Body of pancreas (tissue), 4 donors: Measurements from ENCODE around the gene KIF1A. TPM values are rescaled to one million over a fixed set of nuclear protein-coding genes. Genes with fewer than 3 reads are reported as not detected.

Experiments
- ATAC-seq: fragments of 150-250 bp; one replicate; pipeline ENCODE4 v1.9.1; 2016
- DNase-seq, 4 donors: peaks; one replicate each; pipeline ENCODE4 v3.0.0-alpha.2; 2019
- H3K27ac ChIP-seq, 4 donors: fragments of 200-600 bp; sonication (generic); 1 replicate in 3 of 4; 2 replicates in 1 of 4; pipeline versions ENCODE4 v1.5.1 to v1.6.1; 2016 to 2019; ENCODE audit warnings: mild to moderate bottlenecking in 1 of 4, mixed read lengths in 1 of 4, moderate library complexity in 1 of 4
- H3K27me3 ChIP-seq, 2 donors: fragments of 200-600 bp; sonication (generic); one replicate each; pipeline ENCODE4 v1.6.0; 2016; ENCODE audit warnings: mild to moderate bottlenecking in 1 of 2
- H3K36me3 ChIP-seq, 2 donors: fragments of 200-600 bp; sonication (generic); replicated peaks in 1 of 2; 2 replicates each; pipeline ENCODE4 v1.5.1; 2016; ENCODE audit warnings: low read depth in 2 of 2; ENCODE audit not compliant: insufficient read depth in 1 of 2
- H3K4me1 ChIP-seq: fragments of 200-600 bp; sonication (generic); one replicate; pipeline ENCODE4 v1.6.0; 2016
- H3K4me3 ChIP-seq, 2 donors: fragments of 200-600 bp; sonication (generic); 1 replicate in 1 of 2; 2 replicates in 1 of 2; pipeline ENCODE4 v1.5.1; 2016 to 2019
- H3K9me3 ChIP-seq, 3 donors: fragments of 200-600 bp; sonication (generic); 1 replicate in 2 of 3; 2 replicates in 1 of 3; pipeline ENCODE4 v1.5.1; 2016
- CTCF ChIP-seq, 7 experiments: fragments of 450-650 bp in 4 of 7; fragments of 200-600 bp in 3 of 7; sonication (generic) in 3 of 7; IDR thresholded peaks; one replicate each; pipeline ENCODE4 v1.5.1; 2016 to 2019; ENCODE audit warnings: antibody characterized with exemption in 7 of 7
- POLR2A ChIP-seq, 3 donors: fragments of 450-650 bp; IDR thresholded peaks; one replicate each; pipeline ENCODE4 v1.6.1; 2016; ENCODE audit warnings: antibody characterized with exemption in 3 of 3, mild to moderate bottlenecking in 2 of 3
- WGBS, 2 donors: methylation state at CpG; one replicate each; pipeline ENCODE4 v1.1.5; 2017; 5-methylcytosine and 5-hydroxymethylcytosine counted together
- intact Hi-C: fragments of 100-400 bp; cut with DNase I; formaldehyde crosslinking; loops from one replicate; pipeline ENCODE4 v1.15.1; 2023
- total RNA-seq, 2 donors: library from RNA; depleted of rRNA; stranded (reverse); fragments of >200 nt; gene quantifications; one replicate each; pipeline ENCODE4 v1.1.0, GENCODE V29; 2016

The KIF1A gene
- total RNA-seq, 2 donors from 2014 or later = 51.9 to 79.1 TPM

- no peak overlapping the region for H3K27ac ChIP-seq
- H3K36me3 ChIP-seq = no peaks in the 10 kb centered on the region
- ATAC-seq (no peak), DNase-seq (no peak)
- no peak overlapping the region for H3K4me3 ChIP-seq
- peaks cover 4% of the 10 kb centered on the region for H3K4me1 ChIP-seq
- intact Hi-C loops = no loop called here
- H3K9me3 ChIP-seq = no peaks in the 10 kb centered on the region
- 45 to 58% methylated on average over 17 of the region's 17 CpGs for WGBS, 2 donors
- TF ChIP-seq CTCF (IDR thresholded peaks at IDR 0.05) (no peak), POLR2A (IDR thresholded peaks at IDR 0.05) (no peak)
- H3K27me3 ChIP-seq = no peaks in the 10 kb centered on the region
Observed at GRCh38 chr2:240794178-240794721, 25.8 kb downstream of the KIF1A start.

GRCh38 chr2:240793313-240794177 lies 26.5 kb downstream of the KIF1A start:
- no peak for TF ChIP-seq POLR2A (IDR thresholded peaks at IDR 0.05)
- TF ChIP-seq CTCF (IDR thresholded peaks at IDR 0.05) = no peak
- Histone ChIP-seq H3K4me1 (peaks cover 4% of the 10 kb centered on the region), H3K4me3 (no peak overlapping the region), H3K9me3 (no peaks in the 10 kb centered on the region), H3K27me3 (no peaks in the 10 kb centered on the region), H3K36me3 (no peaks in the 10 kb centered on the region), H3K27ac (no peak overlapping the region)
- WGBS, 2 donors = 71 to 75% methylated on average over 13 to 21 of the region's 21 CpGs
- intact Hi-C loops = no loop called here
- ATAC-seq (no peak), DNase-seq (no peak)

DNA sequence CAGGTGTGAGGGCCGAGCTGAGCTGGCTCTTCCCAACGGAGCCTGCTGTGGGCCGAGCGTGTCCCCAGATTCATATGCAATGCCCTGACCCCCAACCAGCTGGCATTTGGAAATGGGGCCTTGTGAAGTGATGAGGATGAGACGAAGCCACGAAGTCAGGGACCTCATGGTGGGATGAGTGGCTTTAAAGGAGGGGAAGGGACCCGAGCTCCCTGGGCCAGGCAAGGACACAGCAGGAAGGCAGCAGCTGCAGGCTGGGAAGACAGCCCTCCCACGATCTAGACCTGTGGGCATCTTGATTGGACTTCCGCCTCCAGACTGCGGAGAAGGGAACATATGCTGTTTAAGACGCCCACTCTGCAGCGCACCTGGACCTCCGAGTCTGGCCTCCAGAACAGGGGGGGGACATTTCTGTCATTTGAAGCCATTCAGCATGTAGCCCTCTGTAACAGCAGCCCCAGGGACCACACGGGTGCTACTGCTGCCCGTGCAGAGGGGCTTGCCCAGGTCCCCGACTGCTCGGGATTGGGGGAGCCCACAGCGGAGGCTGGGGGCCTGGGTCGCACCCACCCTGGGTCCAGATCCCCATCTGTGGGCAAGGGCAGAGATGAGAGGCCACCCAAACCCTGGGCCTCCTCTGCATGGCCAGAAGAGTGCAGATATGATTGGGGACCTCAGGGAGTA lies 27.2 kb downstream of the KIF1A start:
- WGBS, 2 donors = 74 to 75% methylated on average over 13 to 16 of the region's 19 CpGs
- no peak for DNase-seq

DNA sequence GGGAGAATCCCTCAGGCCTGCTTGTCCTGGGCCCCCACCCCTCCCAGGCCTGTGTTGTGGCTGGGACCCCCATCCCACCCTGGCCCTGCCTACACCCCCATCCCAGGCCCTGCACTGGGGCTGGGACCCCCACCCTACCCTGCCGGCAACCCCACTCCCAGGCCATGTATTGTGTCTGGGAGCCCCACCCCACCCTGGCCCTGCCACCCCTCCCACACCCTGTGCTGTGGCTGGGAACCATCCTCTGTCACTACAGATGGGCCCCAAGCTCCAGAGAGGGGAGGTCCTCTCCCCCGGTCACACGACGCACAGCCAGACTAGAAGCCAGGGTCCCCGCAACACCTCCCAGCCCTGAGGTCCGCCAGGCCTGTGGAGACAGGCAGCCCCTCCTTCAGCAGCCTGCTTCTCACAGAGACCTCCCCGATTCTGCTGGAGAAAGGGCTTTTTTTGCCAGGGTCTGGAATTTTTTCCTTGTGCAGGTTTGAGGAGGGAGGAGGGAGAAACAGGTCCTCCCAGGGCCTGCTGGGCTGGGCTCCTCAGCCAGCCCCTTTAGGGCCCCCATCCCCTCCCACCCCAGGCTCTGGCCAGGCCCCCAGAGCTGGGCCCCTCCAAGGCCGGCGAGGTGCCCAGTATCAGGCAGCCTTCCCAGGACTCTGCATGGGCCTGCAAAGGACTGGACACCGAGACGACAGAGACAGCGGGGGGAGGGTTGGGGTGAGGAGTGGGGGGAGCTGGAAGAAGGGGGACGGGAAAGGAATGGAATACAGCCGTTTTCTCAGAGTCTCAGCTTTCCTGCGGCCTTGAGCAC lies 28.0 kb downstream of the KIF1A start:
- H3K9me3 ChIP-seq = no peaks in the 10 kb centered on the region
- no peak overlapping the region for H3K4me3 ChIP-seq
- peaks cover 4% of the 10 kb centered on the region for H3K4me1 ChIP-seq
- DNase-seq = no peak
- no peak for ATAC-seq
- no peak for TF ChIP-seq POLR2A (IDR thresholded peaks at IDR 0.05)
- no peak for TF ChIP-seq CTCF (IDR thresholded peaks at IDR 0.05)
- H3K27me3 ChIP-seq = no peaks in the 10 kb centered on the region
- intact Hi-C loops = no loop called here
- no peaks in the 10 kb centered on the region for H3K36me3 ChIP-seq
- H3K27ac ChIP-seq = no peak overlapping the region
- 66 to 71% methylated on average over 8 to 15 of the region's 15 CpGs for WGBS, 2 donors

More for the DNA sequence above, 27.2 kb downstream of the KIF1A start:
- H3K9me3 ChIP-seq = no peaks in the 10 kb centered on the region
- no peak overlapping the region for H3K27ac ChIP-seq
- TF ChIP-seq CTCF (IDR thresholded peaks at IDR 0.05) (no peak), POLR2A (IDR thresholded peaks at IDR 0.05) (no peak)
- ATAC-seq = no peak
- peaks cover 4% of the 10 kb centered on the region for H3K4me1 ChIP-seq
- no peaks in the 10 kb centered on the region for H3K27me3 ChIP-seq
- no peak overlapping the region for H3K4me3 ChIP-seq
- H3K36me3 ChIP-seq = no peaks in the 10 kb centered on the region
- intact Hi-C loops = no loop called here
